Type B pancreatic cell (in vitro differentiated cells): ENCODE measurements around the gene SEL1L3. TPM values are rescaled to one million over a fixed set of nuclear protein-coding genes. Genes with fewer than 3 reads are reported as not detected.
"Not testable (repeated sequence)": the region's sequence is repeated elsewhere in the genome, so short reads cannot be mapped to it uniquely, and the experiment has no call there.

Experiments used
- DNase-seq: peaks from one replicate; pipeline ENCODE4 v3.0.0; 2021; ENCODE audit warnings: mixed read lengths; ENCODE audit not compliant: unreplicated experiment; ENCODE audit errors: extremely low spot score
- H3K27ac Mint-ChIP-seq: 2 replicates; pipeline ENCODE4 v1.8.0; 2021; ENCODE audit warnings: mild to moderate bottlenecking, mixed read lengths
- H3K27me3 Mint-ChIP-seq: 2 replicates; pipeline ENCODE4 v1.8.0; 2021; ENCODE audit warnings: mixed read lengths
- H3K36me3 Mint-ChIP-seq: 2 replicates; pipeline ENCODE4 v1.8.0; 2021; ENCODE audit warnings: mixed read lengths
- H3K4me1 Mint-ChIP-seq: one replicate; pipeline ENCODE4 v1.8.0; 2021; ENCODE audit warnings: mixed read lengths; ENCODE audit not compliant: unreplicated experiment
- H3K4me3 Mint-ChIP-seq: 2 replicates; pipeline ENCODE4 v1.8.0; 2021; ENCODE audit warnings: mild to moderate bottlenecking, mixed read lengths
- H3K9me3 Mint-ChIP-seq: 2 replicates; pipeline ENCODE4 v1.8.0; 2021; ENCODE audit warnings: mixed read lengths
- CTCF ChIP-seq: fragments of 200-600 bp; sonication (generic); conservative IDR thresholded peaks from 2 replicates; pipeline ENCODE4 v1.5.0; 2021; ENCODE audit warnings: antibody characterized with exemption, mild to moderate bottlenecking
- total RNA-seq: library from RNA; stranded (reverse); gene quantifications from 2 replicates; pipeline ENCODE4 v1.2.1, GENCODE V29; 2021; ENCODE audit warnings: low replicate concordance

SEL1L3 gene
- total RNA-seq, 1 donor from 2014 or later = 28.2 TPM

- Mint-ChIP-seq H3K36me3 (no peaks in the 10 kb centered on the region), H3K27me3 (peaks cover 25% of the 10 kb centered on the region), H3K4me1 (peaks cover 12% of the 10 kb centered on the region), H3K4me3 (no peak overlapping the region), H3K27ac (no peak overlapping the region), H3K9me3 (no peaks in the 10 kb centered on the region)
- no peak for DNase-seq
- no peak for TF ChIP-seq CTCF
Observed at GRCh38 chr4:25870081-25870480, 7.3 kb upstream of the SEL1L3 start.

GRCh38 chr4:25867781-25868294 lies 5.0 kb upstream of the SEL1L3 start:
- no peak overlapping the region for H3K4me3 Mint-ChIP-seq
- no peak overlapping the region for H3K27ac Mint-ChIP-seq
- H3K27me3 Mint-ChIP-seq = peaks cover 41% of the 10 kb centered on the region
- no peak for TF ChIP-seq CTCF
- DNase-seq = no peak
- H3K36me3 Mint-ChIP-seq = no peaks in the 10 kb centered on the region
- no peaks in the 10 kb centered on the region for H3K9me3 Mint-ChIP-seq
- no peaks in the 10 kb centered on the region for H3K4me1 Mint-ChIP-seq

GRCh38 chr4:25866401-25866800 lies 3.6 kb upstream of the SEL1L3 start:
- H3K36me3 Mint-ChIP-seq, H3K27ac Mint-ChIP-seq, DNase-seq, H3K4me1 Mint-ChIP-seq, H3K9me3 Mint-ChIP-seq, H3K4me3 Mint-ChIP-seq: not testable (repeated sequence)
- H3K27me3 Mint-ChIP-seq = peaks cover 49% of the 10 kb centered on the region

GRCh38 chr4:25865586-25865985 lies 2.8 kb upstream of the SEL1L3 start:
- Mint-ChIP-seq H3K27ac (peak overlapping the region; percentile 88), H3K9me3 (no peaks in the 10 kb centered on the region), H3K4me1 (peaks cover 9% of the 10 kb centered on the region), H3K4me3 (peak overlapping the region; percentile 76), H3K27me3 (peaks cover 57% of the 10 kb centered on the region), H3K36me3 (peaks cover 8% of the 10 kb centered on the region)
- no peak for TF ChIP-seq CTCF
- DNase-seq = no peak

GRCh38 chr4:25863831-25864418 lies 1.1 kb upstream of the SEL1L3 start:
- no peaks in the 10 kb centered on the region for H3K9me3 Mint-ChIP-seq
- H3K27ac Mint-ChIP-seq = peak overlapping the region; percentile 72
- no peak for DNase-seq

More at GRCh38 chr4:25863831-25864418, 1.1 kb upstream of the SEL1L3 start:
- no peak for TF ChIP-seq CTCF
- Mint-ChIP-seq H3K36me3 (peaks cover 12% of the 10 kb centered on the region), H3K27me3 (peaks cover 66% of the 10 kb centered on the region), H3K4me1 (peaks cover 22% of the 10 kb centered on the region), H3K4me3 (peak overlapping the region; percentile 88)
